CD1c-positive myeloid dendritic cell (primary cell): ENCODE results near the gene GLT8D1.
"Not testable (repeated sequence)": the region's sequence is repeated elsewhere in the genome, so short reads cannot be mapped to it uniquely, and the experiment has no call there.

Source experiments
- DNase-seq: peaks from one replicate; pipeline ENCODE4 v3.0.0-alpha.2; 2016; ENCODE audit errors: extremely low spot score

GLT8D1 gene

GRCh38 chr3:52705688-52706686 is at the start of gene GLT8D1, which contains the start of gene SPCS1:
GLT8D1 (minus strand) TSS chr3:52705791; CDS start chr3:52700460, 5,331 bp downstream.
SPCS1 (plus strand) TSS chr3:52706106; CDS start chr3:52706247, 141 bp downstream.
- DNase-seq, result peak; percentile 93

- DNase-seq, result no peak
Measured at GRCh38 chr3:52754373-52754772, 48.8 kb upstream of the GLT8D1 start.

GRCh38 chr3:52752045-52752660 is 46.6 kb upstream of the GLT8D1 start:
- peak; percentile 76 for DNase-seq

- DNase-seq, result no peak
Measured at GRCh38 chr3:52743721-52744120, 38.1 kb upstream of the GLT8D1 start.

- no peak for DNase-seq
Measured at GRCh38 chr3:52743152-52743551, 37.6 kb upstream of the GLT8D1 start.

GRCh38 chr3:52742418-52743041 is 36.9 kb upstream of the GLT8D1 start:
- DNase-seq, result peak; percentile 56

DNA sequence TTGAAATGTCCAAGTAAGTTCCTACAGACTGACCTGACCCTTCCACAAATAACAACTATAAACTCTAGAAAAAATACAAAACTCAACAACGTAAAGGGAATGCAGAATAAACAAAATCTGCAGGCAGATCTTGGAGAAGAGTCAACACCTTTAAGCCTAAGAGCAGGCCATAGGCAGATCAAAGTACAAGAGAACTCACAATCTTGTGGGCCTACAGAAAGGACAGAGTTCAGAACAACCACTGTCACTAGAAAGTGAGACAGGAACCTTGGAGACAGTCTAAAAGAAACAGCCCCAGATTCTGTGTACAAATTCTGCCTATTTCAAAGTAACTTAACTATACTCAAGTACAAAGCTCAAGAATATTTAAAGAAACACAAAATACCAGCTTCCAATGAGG is 34.1 kb upstream of the GLT8D1 start:
- no peak for DNase-seq

GRCh38 chr3:52733256-52733891 is 27.8 kb upstream of the GLT8D1 start:
- DNase-seq, result no peak

DNA sequence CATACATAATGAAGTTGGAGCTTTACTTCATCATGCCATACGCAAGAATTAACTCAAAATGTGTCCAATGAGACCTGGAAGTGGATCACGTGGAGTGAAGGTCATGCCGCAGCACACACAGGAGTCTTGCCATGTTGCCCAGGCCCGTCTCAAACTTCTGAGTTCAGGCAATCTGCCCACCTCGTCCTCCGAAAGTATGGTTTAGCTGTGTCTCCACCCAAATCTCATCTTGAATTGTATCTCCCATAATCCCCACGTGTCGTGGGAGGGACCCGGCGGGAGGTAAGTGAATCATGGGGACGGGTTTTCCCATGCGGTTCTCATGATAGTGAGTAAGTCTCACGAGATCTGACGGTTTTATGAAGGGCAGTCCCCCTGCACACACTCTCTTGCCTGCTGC is 26.0 kb upstream of the GLT8D1 start:
- no peak for DNase-seq

- DNase-seq, result no peak
Measured at GRCh38 chr3:52730681-52731080, 25.1 kb upstream of the GLT8D1 start.

DNA sequence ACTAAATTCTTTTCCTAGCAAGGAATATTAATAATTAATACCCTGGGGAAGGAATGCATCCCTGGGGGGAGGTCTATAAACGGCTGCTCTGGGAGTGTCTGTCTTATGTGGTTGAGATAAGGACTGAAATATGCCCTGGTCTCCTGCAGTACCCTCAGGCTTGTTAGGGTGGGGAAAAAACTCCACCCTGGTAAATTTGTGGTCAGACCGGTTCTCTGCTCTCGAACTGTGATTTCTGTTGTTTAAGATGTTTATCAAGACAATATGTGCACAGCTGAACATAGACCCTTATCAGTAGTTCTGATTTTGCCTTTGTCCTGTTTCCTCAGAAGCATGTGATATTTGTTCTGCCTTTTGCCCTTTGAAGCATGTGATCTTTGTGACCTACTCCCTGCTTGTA is 23.2 kb upstream of the GLT8D1 start:
- DNase-seq, result not testable (repeated sequence)

GRCh38 chr3:52724511-52724910 is 18.9 kb upstream of the GLT8D1 start:
- DNase-seq, result no peak

GRCh38 chr3:52723935-52724334 is 18.3 kb upstream of the GLT8D1 start:
- no peak for DNase-seq

DNA sequence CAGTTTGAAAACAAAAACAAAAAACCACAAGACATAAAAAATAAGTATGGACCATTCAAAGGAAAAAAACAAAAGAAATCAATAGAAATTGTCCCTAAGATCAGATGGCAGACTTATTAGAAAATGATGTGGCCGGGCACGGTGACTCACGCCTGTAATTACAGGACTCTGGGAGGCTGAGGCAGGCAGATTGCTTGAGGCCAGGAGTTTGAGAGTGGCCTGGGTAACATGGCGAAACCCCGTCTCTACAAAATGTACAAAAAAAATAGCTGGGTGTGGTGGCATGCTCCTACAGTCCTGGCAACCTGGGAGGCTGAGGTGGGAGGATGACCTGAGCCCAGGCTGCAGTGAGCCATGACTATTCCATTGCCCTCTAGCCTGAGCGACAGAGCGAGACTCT is 16.9 kb upstream of the GLT8D1 start:
- no peak for DNase-seq

DNA sequence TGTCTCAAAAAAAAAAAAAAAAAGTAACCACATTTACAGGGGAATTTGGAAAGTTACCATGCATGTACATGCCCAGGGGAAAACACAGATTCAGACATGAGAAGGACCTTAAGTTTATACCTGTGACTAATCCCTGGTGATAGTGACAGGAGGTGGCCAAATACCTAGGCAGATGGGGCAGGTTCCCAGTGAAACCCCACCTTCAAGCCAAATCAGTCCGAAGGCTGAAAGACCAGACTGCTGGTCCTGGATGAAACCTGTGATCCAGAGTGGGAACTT is 16.1 kb upstream of the GLT8D1 start:
- DNase-seq, result no peak

GRCh38 chr3:52721002-52721729 is 15.6 kb upstream of the GLT8D1 start:
- DNase-seq, result no peak

- DNase-seq, result no peak
Measured at GRCh38 chr3:52719618-52720017, 14.0 kb upstream of the GLT8D1 start.

DNA sequence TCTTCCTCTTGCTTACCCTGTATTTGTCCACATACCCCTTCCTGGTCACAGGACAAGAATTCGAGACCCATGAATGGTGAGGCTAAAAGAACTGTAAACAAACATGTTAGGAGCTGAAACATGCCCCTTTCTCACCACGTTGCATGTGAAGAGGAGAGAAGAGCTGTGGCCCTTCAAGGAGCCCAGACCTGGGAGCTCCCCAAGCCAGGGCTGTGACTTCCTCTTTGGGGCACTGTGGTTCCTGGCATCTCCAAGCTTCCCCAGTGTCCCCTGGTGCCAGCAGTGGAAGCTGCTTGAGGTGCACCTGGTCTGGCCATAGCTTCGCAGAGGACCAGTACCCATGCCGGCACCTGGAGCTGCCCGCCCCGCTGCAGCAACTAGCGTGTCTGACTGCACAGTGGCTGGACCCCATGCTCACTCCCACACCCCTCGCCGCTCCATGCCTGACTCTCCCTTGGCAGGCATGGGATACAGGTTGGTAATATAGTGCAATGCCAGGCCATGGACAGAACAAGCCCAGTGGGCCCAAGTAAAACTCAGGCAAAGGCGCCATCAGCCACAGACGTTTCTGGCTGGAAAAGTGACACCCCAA is 10.2 kb upstream of the GLT8D1 start:
- DNase-seq, result peak; percentile 24

GRCh38 chr3:52714335-52715302 is 9.0 kb upstream of the GLT8D1 start:
- DNase-seq, result no peak
